ENCODE results near the gene VIL1. TPM values are rescaled to one million over a fixed set of nuclear protein-coding genes. Genes with fewer than 3 reads are reported as not detected.

Gene VIL1
- polyA plus RNA-seq, 3 donors, result not detected

DNA sequence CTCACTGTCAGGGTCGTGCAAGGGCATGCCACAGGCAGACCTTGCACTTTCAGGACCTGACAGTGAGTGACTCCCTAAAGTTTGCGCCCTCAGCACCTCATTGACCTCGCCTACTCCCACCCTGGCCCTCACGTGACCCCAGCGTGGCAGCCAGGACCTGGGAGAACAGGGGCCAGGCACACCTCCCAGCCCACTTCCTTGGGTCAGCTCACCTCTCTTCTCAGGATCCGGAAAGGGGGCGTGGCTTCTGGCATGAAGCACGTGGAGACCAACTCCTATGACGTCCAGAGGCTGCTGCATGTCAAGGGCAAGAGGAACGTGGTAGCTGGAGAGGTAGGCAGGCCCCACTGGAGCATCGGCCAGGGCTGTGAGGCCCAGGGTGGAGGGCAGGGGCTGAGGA, 8.8 kb downstream of the VIL1 start:
- no peaks in the 10 kb centered on the region for H3K4me1 Mint-ChIP-seq
- H3K36me3 ChIP-seq (replicated peaks in 1 of 2; ENCODE audit: control insufficient read depth in 1 of 2, insufficient read depth in 2 of 2, low read length in 2 of 2), result no peaks in the 10 kb centered on the region
- DNase-seq, result no peak
- no peaks in the 10 kb centered on the region for H3K79me2 ChIP-seq (ENCODE audit: insufficient read depth, low read length)
- H3K36me3 Mint-ChIP-seq, result no peaks in the 10 kb centered on the region
- 89% methylated on average over 11 of the region's 11 CpGs for WGBS (ENCODE audit: insufficient coverage)
- H3K27ac ChIP-seq (ENCODE audit: low read depth in 1 of 2, low read length in 2 of 2), result no peak overlapping the region
- H3K9ac ChIP-seq (ENCODE audit: insufficient read depth, low read length, poor library complexity, severe bottlenecking), result no peak overlapping the region
- no peaks in the 10 kb centered on the region for H3K9me3 ChIP-seq (replicated peaks in 1 of 2; ENCODE audit: control insufficient read depth in 1 of 2, insufficient read depth in 1 of 2, low read length in 2 of 2)
- H4K20me1 ChIP-seq (ENCODE audit: insufficient read depth, low read length), result no peaks in the 10 kb centered on the region
- H3K27me3 ChIP-seq (ENCODE audit: control insufficient read depth in 2 of 2, insufficient read depth in 2 of 2, low read length in 2 of 2), result no peaks in the 10 kb centered on the region
- H3K9me3 Mint-ChIP-seq, result no peaks in the 10 kb centered on the region
- no peak overlapping the region for H3K4me2 ChIP-seq (replicated peaks; ENCODE audit: extremely low read depth, low read length, poor library complexity, severe bottlenecking)
- no peak overlapping the region for H2AFZ ChIP-seq (ENCODE audit: insufficient read depth, low read depth, low read length, poor library complexity, severe bottlenecking)
- peaks cover 3 to 6% (median 6%) of the 10 kb centered on the region in 3 donors for H3K27me3 Mint-ChIP-seq (ENCODE audit: low read depth in 3 of 3)
- no peak overlapping the region for H3K4me3 ChIP-seq (replicated peaks in 1 of 3; ENCODE audit: low read depth in 2 of 3, low read length in 3 of 3)
- TF ChIP-seq, protein P1, sequence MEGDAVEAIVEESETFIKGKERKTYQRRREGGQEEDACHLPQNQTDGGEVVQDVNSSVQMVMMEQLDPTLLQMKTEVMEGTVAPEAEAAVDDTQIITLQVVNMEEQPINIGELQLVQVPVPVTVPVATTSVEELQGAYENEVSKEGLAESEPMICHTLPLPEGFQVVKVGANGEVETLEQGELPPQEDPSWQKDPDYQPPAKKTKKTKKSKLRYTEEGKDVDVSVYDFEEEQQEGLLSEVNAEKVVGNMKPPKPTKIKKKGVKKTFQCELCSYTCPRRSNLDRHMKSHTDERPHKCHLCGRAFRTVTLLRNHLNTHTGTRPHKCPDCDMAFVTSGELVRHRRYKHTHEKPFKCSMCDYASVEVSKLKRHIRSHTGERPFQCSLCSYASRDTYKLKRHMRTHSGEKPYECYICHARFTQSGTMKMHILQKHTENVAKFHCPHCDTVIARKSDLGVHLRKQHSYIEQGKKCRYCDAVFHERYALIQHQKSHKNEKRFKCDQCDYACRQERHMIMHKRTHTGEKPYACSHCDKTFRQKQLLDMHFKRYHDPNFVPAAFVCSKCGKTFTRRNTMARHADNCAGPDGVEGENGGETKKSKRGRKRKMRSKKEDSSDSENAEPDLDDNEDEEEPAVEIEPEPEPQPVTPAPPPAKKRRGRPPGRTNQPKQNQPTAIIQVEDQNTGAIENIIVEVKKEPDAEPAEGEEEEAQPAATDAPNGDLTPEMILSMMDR (IDR thresholded peaks at IDR 0.05), result no peak
- intact Hi-C loops (cut with micrococcal nuclease), result loop anchor here in 1 of 2 donors (10.0 kb wide), 1 partner anchor 67 kb away; no protein-coding TSS in a partner anchor
- H3K4me1 ChIP-seq (ENCODE audit: control insufficient read depth in 1 of 2, insufficient read depth in 2 of 2, low read length in 2 of 2), result no peaks in the 10 kb centered on the region
- H3K4me3 Mint-ChIP-seq, result no peak overlapping the region
- no peak overlapping the region for H3K27ac Mint-ChIP-seq

DNA sequence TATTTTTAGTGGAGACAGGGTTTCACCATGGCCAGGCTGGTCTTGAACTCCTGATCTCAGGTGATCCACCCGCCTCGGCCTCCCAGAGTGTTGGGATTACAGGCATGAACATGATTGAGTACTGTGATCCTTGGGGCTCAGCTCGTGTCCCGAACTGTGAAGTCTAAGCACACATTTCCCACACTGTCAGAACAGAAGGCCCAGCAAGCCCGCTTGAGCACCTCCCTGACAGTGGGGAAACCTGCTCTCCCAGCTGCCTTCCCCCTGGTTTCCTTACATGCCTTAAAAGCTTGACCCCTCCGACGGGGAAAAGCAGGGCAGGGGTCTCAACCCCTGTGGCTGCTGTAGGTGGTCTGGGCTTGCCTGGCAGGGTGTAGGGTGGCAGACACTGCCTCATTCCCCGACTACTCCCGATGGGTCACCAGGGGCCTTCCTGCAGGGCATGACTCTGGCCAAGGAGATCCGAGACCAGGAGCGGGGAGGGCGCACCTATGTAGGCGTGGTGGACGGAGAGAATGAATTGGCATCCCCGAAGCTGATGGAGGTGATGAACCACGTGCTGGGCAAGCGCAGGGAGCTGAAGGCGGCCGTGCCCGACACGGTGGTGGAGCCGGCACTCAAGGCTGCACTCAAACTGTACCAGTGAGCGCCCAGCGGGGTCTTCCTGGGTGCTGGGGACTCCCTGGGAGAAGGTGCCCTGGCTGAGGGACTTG, 10.1 kb downstream of the VIL1 start:
- H3K27ac Mint-ChIP-seq, result no peak overlapping the region

More for the DNA sequence above, 10.1 kb downstream of the VIL1 start:
- no peaks in the 10 kb centered on the region for H4K20me1 ChIP-seq (ENCODE audit: insufficient read depth, low read length)
- Mint-ChIP-seq H3K4me1 (no peaks in the 10 kb centered on the region), H3K36me3 (no peaks in the 10 kb centered on the region), H3K27me3 (ENCODE audit: low read depth in 3 of 3) (peaks cover 3 to 7% (median 6%) of the 10 kb centered on the region in 3 donors), H3K9me3 (no peaks in the 10 kb centered on the region), H3K4me3 (no peak overlapping the region)
- H3K4me3 ChIP-seq (replicated peaks in 1 of 3; ENCODE audit: low read depth in 2 of 3, low read length in 3 of 3), result no peak overlapping the region
- H2AFZ ChIP-seq (ENCODE audit: insufficient read depth, low read depth, low read length, poor library complexity, severe bottlenecking), result no peak overlapping the region
- no peaks in the 10 kb centered on the region for H3K4me1 ChIP-seq (ENCODE audit: control insufficient read depth in 1 of 2, insufficient read depth in 2 of 2, low read length in 2 of 2)
- TF ChIP-seq, protein P1 (IDR thresholded peaks at IDR 0.05), result no peak
- no peak overlapping the region for H3K4me2 ChIP-seq (replicated peaks; ENCODE audit: extremely low read depth, low read length, poor library complexity, severe bottlenecking)
- no peaks in the 10 kb centered on the region for H3K79me2 ChIP-seq (ENCODE audit: insufficient read depth, low read length)
- H3K36me3 ChIP-seq (replicated peaks in 1 of 2; ENCODE audit: control insufficient read depth in 1 of 2, insufficient read depth in 2 of 2, low read length in 2 of 2), result no peaks in the 10 kb centered on the region
- H3K27ac ChIP-seq (ENCODE audit: low read depth in 1 of 2, low read length in 2 of 2), result no peak overlapping the region
- no peaks in the 10 kb centered on the region for H3K27me3 ChIP-seq (ENCODE audit: control insufficient read depth in 2 of 2, insufficient read depth in 2 of 2, low read length in 2 of 2)
- H3K9me3 ChIP-seq (replicated peaks in 1 of 2; ENCODE audit: control insufficient read depth in 1 of 2, insufficient read depth in 1 of 2, low read length in 2 of 2), result no peaks in the 10 kb centered on the region
- no peak overlapping the region for H3K9ac ChIP-seq (ENCODE audit: insufficient read depth, low read length, poor library complexity, severe bottlenecking)
- 96% methylated on average over 17 of the region's 24 CpGs for WGBS (ENCODE audit: insufficient coverage)
- intact Hi-C loops (cut with micrococcal nuclease), result loop anchor here in 1 of 2 donors (10.0 kb wide), 1 partner anchor 66 kb away; no protein-coding TSS in a partner anchor
- no peak for DNase-seq
